ENCODE results near the gene SHISA5. TPM values are rescaled to one million over a fixed set of nuclear protein-coding genes. Genes with fewer than 3 reads are reported as not detected.
"Not testable (repeated sequence)": the region's sequence is repeated elsewhere in the genome, so short reads cannot be mapped to it uniquely, and the experiment has no call there.

The SHISA5 gene
- polyA plus RNA-seq, 2 of the 4 experiments (the other 2 are of a cell fraction), result 87.5 to 94.3 TPM

DNA sequence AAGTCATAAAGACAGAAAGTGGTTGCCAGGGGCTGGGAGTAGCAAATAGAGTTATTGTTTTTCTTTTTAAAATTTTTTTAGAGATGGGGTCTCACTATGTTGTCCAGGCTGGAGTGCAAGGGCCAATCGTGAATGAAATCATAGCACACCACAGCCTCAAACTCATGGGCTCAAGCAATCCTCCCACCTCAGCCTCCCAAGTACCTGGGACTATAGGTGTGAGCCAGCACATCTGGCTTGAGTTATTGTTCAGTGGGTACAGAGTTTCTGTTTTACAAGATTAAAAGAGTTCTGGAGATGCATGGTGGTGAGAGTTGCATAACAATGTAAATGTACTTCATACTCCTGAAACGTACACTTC is 29.0 kb upstream of the SHISA5 start:
- ATAC-seq, result no peak
- ChIA-PET POLR2A (no interaction called here), CTCF (interaction anchor here (1.1 to 1.5 kb wide), 3 partner anchors 15 to 68 kb away, joined by 3 read pairs; no protein-coding TSS in a partner anchor)
- H3K4me3 ChIP-seq, result no peak overlapping the region
- no peak overlapping the region for H3K27ac ChIP-seq
- no peak for TF ChIP-seq NR3C1 (IDR thresholded peaks at IDR 0.05)
- H3K9me3 ChIP-seq, result no peaks in the 10 kb centered on the region
- DNase-seq (ENCODE audit: low read depth in 1 of 2, low spot score in 1 of 2), result no peak
- no peak overlapping the region for H3K4me2 ChIP-seq
- H3K4me1 ChIP-seq, result no peaks in the 10 kb centered on the region
- WGBS (ENCODE audit: missing lambda C conversion rate), result 78% methylated on average over 2 of the region's 2 CpGs
- FAIRE-seq, result no peak

DNA sequence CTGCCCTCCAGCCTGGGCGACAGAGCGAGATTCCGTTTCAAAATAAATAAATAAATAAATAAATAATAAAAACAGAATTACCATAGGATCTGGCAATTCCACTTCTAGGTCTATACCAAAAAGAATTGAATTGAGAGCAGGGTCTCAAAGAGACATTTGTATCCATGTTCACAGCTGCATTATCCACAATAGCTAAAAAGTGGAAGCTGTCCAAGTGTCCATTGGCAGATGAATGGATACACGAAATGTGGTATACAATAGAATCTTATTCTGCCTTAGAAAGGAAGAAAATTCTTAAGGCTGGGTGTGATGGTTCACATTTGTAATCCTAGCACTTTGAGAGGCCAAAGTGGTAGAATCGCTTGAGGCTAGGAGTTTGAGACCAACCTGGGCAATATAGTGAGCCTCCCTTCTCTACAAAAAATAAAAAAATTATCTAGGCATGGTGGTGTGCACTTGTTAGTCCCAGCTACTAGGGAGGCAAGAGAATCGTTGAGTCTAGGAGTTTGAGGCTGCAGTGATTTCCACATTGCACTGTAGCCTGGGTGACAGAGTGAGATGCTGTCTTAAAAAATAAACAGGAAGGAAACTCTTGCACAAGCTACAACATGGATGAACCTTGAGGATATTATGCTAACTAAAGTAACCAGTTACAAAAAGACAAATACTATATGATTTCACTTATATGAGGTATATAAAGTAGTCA is 28.4 kb upstream of the SHISA5 start:
- Histone ChIP-seq H3K27ac (no peak overlapping the region), H3K9me3 (no peaks in the 10 kb centered on the region), H3K4me1 (no peaks in the 10 kb centered on the region), H3K4me3 (no peak overlapping the region), H3K4me2 (no peak overlapping the region)
- no peak for ATAC-seq
- 85% methylated on average over 6 of the region's 6 CpGs for WGBS (ENCODE audit: missing lambda C conversion rate)
- TF ChIP-seq CEBPB (IDR thresholded peaks at IDR 0.05) (no peak), NR3C1 (IDR thresholded peaks at IDR 0.05) (no peak), POLR2AphosphoS2 (conservative IDR thresholded peaks at IDR 0.05; ENCODE audit: low read length) (no peak), MYC (IDR thresholded peaks at IDR 0.05; ENCODE audit: borderline replicate concordance, low read length) (no peak), JUN (IDR thresholded peaks at IDR 0.05) (no peak), NPAS2 (CRISPR knock-in tag; IDR thresholded peaks at IDR 0.05; ENCODE audit: borderline replicate concordance) (no peak), HDAC2 (IDR thresholded peaks at IDR 0.05) (no peak), RARB (CRISPR knock-in tag; IDR thresholded peaks at IDR 0.05) (no peak), SMC3 (IDR thresholded peaks at IDR 0.05) (no peak)
- TF ChIP-seq, protein P1, sequence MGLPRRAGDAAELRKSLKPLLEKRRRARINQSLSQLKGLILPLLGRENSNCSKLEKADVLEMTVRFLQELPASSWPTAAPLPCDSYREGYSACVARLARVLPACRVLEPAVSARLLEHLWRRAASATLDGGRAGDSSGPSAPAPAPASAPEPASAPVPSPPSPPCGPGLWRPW (IDR thresholded peaks at IDR 0.05), result no peak
- TF ChIP-seq, protein P2, sequence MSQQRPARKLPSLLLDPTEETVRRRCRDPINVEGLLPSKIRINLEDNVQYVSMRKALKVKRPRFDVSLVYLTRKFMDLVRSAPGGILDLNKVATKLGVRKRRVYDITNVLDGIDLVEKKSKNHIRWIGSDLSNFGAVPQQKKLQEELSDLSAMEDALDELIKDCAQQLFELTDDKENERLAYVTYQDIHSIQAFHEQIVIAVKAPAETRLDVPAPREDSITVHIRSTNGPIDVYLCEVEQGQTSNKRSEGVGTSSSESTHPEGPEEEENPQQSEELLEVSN (IDR thresholded peaks at IDR 0.05; ENCODE audit: borderline replicate concordance, low read depth), result no peak
- ChIA-PET CTCF (interaction anchor here (0.9 to 1.5 kb wide), 3 partner anchors 15 to 60 kb away, joined by 3 read pairs; no protein-coding TSS in a partner anchor), POLR2A (no interaction called here)
- DNase-seq (ENCODE audit: low read depth in 1 of 2, low spot score in 1 of 2), result no peak
- no peak for FAIRE-seq

GRCh38 chr3:48530701-48531100 is 26.7 kb upstream of the SHISA5 start:
- POLR2A ChIA-PET, FAIRE-seq: not testable (repeated sequence)

GRCh38 chr3:48528754-48529153 is 24.8 kb upstream of the SHISA5 start:
- 92% methylated on average over 3 of the region's 3 CpGs for WGBS (ENCODE audit: missing lambda C conversion rate)
- POLR2A ChIA-PET, result no interaction called here

More at GRCh38 chr3:48530701-48531100, 26.7 kb upstream of the SHISA5 start:
- WGBS (ENCODE audit: missing lambda C conversion rate), result 97% methylated on average over 4 of the region's 4 CpGs
- not testable (repeated sequence) for H3K4me2 ChIP-seq; ATAC-seq; DNase-seq (ENCODE audit: low read depth in 1 of 2, low spot score in 1 of 2); H3K4me3 ChIP-seq; H3K4me1 ChIP-seq; H3K27ac ChIP-seq; H3K9me3 ChIP-seq
- CTCF ChIA-PET, result interaction anchor here (2.7 kb wide), 1 partner anchor 19 kb away, joined by 8 read pairs; no protein-coding TSS in a partner anchor

DNA sequence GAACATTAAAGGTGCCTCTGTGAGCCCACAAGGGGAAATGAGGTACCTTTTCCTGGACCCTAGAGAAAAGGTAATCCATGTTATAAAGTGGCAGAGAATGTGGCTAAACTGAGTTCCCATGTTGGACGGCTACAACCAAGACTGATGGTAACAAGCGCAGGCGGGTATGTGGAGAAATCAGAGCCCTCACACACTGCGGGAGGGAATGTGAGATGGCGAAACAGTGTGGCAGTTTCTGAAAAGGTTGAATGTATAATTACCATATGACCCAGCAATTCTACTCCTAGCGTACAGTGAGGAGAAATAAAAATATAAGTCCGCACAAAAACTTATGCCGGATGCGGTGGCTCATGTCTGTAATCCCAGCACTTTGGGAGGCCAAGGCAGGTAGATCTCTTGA is 24.1 kb upstream of the SHISA5 start:
- no peak for ATAC-seq
- H3K4me1 ChIP-seq, result no peaks in the 10 kb centered on the region
- ChIA-PET POLR2A (no interaction called here), CTCF (interaction anchor here (1.2 kb wide), 1 partner anchor 55 kb away, joined by 3 read pairs; no protein-coding TSS in a partner anchor)
- no peak for FAIRE-seq
- no peak overlapping the region for H3K4me3 ChIP-seq
- TF ChIP-seq CBX8 (IDR thresholded peaks at IDR 0.05) (no peak), HMGXB4 (CRISPR knock-in tag; IDR thresholded peaks at IDR 0.05; ENCODE audit: borderline replicate concordance) (no peak), RARB (CRISPR knock-in tag; IDR thresholded peaks at IDR 0.05) (no peak), JUN (IDR thresholded peaks at IDR 0.05) (no peak), ZNF302 (CRISPR knock-in tag; IDR thresholded peaks at IDR 0.05) (no peak)
- no peak for DNase-seq (ENCODE audit: low read depth in 1 of 2, low spot score in 1 of 2)
- H3K4me2 ChIP-seq, result no peak overlapping the region
- no peak overlapping the region for H3K27ac ChIP-seq
- H3K9me3 ChIP-seq, result no peaks in the 10 kb centered on the region
- 96% methylated on average over 9 of the region's 9 CpGs for WGBS (ENCODE audit: missing lambda C conversion rate)

More at GRCh38 chr3:48528754-48529153, 24.8 kb upstream of the SHISA5 start:
- DNase-seq (ENCODE audit: low read depth in 1 of 2, low spot score in 1 of 2) (no peak), FAIRE-seq (no peak), ATAC-seq (no peak)
- TF ChIP-seq, protein P3, sequence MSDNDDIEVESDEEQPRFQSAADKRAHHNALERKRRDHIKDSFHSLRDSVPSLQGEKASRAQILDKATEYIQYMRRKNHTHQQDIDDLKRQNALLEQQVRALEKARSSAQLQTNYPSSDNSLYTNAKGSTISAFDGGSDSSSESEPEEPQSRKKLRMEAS (IDR thresholded peaks at IDR 0.05), result no peak
- no peak for TF ChIP-seq EHMT2 (IDR thresholded peaks at IDR 0.05; ENCODE audit: low read depth)
- TF ChIP-seq GATA3 (IDR thresholded peaks at IDR 0.05; ENCODE audit: borderline replicate concordance), result no peak
- TF ChIP-seq HDAC2 (IDR thresholded peaks at IDR 0.05), result no peak
- no peak for TF ChIP-seq SMC3 (IDR thresholded peaks at IDR 0.05)
- Histone ChIP-seq H3K4me1 (no peaks in the 10 kb centered on the region), H3K4me2 (no peak overlapping the region), H3K4me3 (no peak overlapping the region), H3K9me3 (no peaks in the 10 kb centered on the region), H3K27ac (no peak overlapping the region)
- CTCF ChIA-PET, result no interaction called here

Measured in A549 (cell line).